ENCODE data around the gene ADAM19. TPM values are rescaled to one million over a fixed set of nuclear protein-coding genes. Genes with fewer than 3 reads are reported as not detected.

Gene ADAM19
- total RNA-seq, 4 donors from 2014 or later: 2.4 to 25.6 (median 15.3) TPM

DNA sequence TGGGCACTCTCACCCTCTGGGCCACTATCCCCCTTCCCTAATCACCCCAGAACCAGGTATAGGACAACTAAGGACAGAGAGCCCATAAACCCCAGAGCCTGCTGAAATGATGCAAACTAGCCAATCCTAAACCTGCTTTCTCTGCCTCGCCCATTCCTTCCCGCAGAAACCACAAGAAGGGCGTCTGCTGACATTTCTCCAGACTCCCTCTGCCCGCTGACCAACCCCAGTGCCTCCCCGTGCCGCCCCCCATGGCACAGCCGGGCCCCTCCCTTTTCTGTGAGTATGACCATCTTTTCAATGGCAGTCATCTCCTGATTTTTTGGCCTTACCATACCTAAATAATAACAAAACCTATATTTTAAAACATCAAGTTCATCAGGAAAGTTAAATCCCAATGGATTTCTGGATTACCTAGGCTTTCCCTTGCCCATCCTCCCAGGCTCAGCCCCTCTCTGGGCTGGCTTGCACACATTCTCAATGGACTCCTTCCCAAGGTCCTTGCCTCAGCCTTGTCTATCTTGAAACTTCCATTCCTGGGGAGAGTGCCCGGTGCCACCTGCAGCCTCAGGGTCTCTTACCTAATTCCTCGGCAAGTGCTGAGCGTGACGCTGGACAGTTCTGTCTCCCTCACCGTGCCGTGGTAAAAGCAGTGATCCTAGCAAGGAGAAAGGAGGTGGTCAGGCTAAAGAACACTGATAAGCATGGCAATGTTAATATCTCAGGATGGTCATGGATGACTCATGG lies 45.2 kb downstream of the ADAM19 start:
- Histone ChIP-seq H3K27ac (peak overlapping the region in 1 of 2 donors; percentile 17), H3K9me3 (no peaks in the 10 kb centered on the region), H3K4me1 (no peaks in the 10 kb centered on the region), H3K4me3 (no peak overlapping the region), H3K36me3 (no peaks in the 10 kb centered on the region), H3K27me3 (no peaks in the 10 kb centered on the region)
- intact Hi-C loops (cut with DNase I; ENCODE audit: low total_unique reads): no loop called here
- no peak for TF ChIP-seq POLR2A (IDR thresholded peaks at IDR 0.05)
- TF ChIP-seq, protein P1, sequence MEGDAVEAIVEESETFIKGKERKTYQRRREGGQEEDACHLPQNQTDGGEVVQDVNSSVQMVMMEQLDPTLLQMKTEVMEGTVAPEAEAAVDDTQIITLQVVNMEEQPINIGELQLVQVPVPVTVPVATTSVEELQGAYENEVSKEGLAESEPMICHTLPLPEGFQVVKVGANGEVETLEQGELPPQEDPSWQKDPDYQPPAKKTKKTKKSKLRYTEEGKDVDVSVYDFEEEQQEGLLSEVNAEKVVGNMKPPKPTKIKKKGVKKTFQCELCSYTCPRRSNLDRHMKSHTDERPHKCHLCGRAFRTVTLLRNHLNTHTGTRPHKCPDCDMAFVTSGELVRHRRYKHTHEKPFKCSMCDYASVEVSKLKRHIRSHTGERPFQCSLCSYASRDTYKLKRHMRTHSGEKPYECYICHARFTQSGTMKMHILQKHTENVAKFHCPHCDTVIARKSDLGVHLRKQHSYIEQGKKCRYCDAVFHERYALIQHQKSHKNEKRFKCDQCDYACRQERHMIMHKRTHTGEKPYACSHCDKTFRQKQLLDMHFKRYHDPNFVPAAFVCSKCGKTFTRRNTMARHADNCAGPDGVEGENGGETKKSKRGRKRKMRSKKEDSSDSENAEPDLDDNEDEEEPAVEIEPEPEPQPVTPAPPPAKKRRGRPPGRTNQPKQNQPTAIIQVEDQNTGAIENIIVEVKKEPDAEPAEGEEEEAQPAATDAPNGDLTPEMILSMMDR (IDR thresholded peaks at IDR 0.05): no peak
- DNase-seq: no peak

DNA sequence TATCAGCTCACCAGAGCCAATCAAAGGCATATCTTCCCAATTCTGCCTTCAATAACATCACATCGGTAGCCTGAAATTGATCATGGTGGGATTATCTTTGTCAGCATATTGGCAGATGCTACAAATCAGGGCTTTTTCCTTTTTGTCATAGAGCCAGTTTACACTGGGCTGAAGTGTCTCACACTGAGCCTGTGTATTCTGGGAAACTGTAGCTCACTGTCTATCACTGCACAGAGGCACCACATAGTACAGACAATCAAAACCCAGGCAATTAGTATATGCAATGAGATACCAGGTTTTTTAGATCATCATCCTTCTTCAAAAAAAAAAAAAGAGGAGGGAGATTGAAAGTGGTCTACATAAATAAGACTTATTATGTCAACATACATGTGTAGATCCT lies 46.6 kb downstream of the ADAM19 start:
- no peak for DNase-seq
- H3K27ac ChIP-seq: peak overlapping the region in 1 of 2 donors; percentile 75
- H3K36me3 ChIP-seq: no peaks in the 10 kb centered on the region
- H3K9me3 ChIP-seq: no peaks in the 10 kb centered on the region
- no peak overlapping the region for H3K4me3 ChIP-seq
- no peaks in the 10 kb centered on the region for H3K27me3 ChIP-seq
- TF ChIP-seq POLR2A (IDR thresholded peaks at IDR 0.05): no peak
- TF ChIP-seq, protein P1 (IDR thresholded peaks at IDR 0.05): no peak
- H3K4me1 ChIP-seq: no peaks in the 10 kb centered on the region
- intact Hi-C loops (cut with DNase I; ENCODE audit: low total_unique reads): no loop called here

DNA sequence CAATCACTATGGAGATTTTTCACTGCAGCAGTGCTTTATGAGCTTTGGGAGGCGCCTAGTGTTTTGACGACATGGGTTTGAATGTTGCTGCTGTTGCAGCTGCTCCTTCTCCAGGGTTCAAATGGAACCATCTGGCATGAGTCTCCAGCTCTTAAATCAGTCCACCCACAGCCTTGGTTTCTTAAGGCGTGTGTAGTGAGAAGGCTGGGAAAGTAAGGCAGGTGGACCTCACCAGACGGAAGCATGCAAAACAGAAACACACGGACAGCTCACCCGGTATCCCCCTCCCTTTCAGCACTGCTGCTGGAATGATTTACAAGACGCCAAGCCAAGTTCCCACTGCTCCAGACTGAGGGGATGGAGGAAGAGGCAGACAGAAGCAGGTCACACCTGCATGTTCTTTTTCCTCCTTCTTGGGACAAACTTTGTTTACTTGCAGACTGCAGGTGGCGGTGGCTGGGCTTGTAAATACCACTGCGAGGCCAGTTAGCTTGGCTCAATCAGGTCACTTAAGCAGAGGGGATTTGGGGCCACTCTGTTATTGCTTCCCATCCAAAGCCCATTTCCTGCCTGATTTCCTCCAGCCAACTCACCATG lies 47.4 kb downstream of the ADAM19 start:
- no peaks in the 10 kb centered on the region for H3K4me1 ChIP-seq
- H3K36me3 ChIP-seq: no peaks in the 10 kb centered on the region
- DNase-seq: peak; percentile 55 to 66
- TF ChIP-seq, protein P1 (IDR thresholded peaks at IDR 0.05): no peak
- TF ChIP-seq POLR2A (IDR thresholded peaks at IDR 0.05): no peak
- peak overlapping the region; percentile 61 to 75 for H3K27ac ChIP-seq
- H3K4me3 ChIP-seq: no peak overlapping the region
- intact Hi-C loops (cut with DNase I; ENCODE audit: low total_unique reads): no loop called here
- H3K9me3 ChIP-seq: no peaks in the 10 kb centered on the region
- no peaks in the 10 kb centered on the region for H3K27me3 ChIP-seq

DNA sequence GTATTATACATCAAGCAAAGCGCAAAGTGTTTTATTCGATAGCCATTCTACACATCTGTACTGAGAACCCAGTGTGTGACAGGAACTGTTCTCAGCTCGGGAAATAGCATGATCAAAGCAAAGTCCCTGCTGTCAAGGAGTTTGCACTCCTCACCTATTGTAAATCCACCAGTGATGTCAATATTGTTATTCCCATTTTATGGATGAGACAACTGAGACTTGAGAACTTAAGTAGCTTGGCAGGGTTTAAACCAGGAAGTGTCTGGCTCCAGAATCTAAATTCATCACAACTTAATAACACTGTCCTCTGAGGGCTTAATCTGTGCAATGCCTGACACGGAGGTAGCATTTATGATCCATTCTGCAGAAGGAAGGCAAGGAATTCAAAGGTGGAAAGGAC lies 50.7 kb downstream of the ADAM19 start:
- Histone ChIP-seq H3K4me3 (no peak overlapping the region), H3K27me3 (no peaks in the 10 kb centered on the region), H3K4me1 (no peaks in the 10 kb centered on the region), H3K9me3 (no peaks in the 10 kb centered on the region), H3K36me3 (no peaks in the 10 kb centered on the region), H3K27ac (no peak overlapping the region)
- TF ChIP-seq, protein P1 (IDR thresholded peaks at IDR 0.05): no peak
- no peak for TF ChIP-seq POLR2A (IDR thresholded peaks at IDR 0.05)
- intact Hi-C loops (cut with DNase I; ENCODE audit: low total_unique reads): no loop called here
- DNase-seq: no peak

DNA sequence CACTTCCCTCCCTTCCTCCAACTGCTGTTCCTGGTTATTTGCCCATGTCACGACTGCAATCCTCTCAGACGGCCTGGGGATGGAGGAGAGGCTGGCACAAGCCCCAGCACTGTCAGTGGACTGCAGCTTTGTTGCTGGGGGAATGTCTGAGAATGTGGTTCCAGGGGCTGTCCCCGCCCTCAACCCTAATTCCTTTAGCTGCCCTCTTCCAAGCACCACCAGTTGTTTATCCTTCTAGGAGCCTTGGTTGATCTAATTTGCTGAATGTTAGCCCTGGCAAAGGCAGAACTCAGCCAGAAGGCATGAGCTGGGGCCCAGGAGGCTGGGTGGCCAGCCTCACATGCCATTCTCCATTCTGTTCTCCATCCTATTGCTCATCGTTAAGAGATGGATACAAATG lies 51.6 kb downstream of the ADAM19 start:
- intact Hi-C loops (cut with DNase I; ENCODE audit: low total_unique reads): no loop called here
- H3K4me3 ChIP-seq: no peak overlapping the region
- no peaks in the 10 kb centered on the region for H3K36me3 ChIP-seq
- H3K9me3 ChIP-seq: no peaks in the 10 kb centered on the region
- no peak for DNase-seq
- no peaks in the 10 kb centered on the region for H3K27me3 ChIP-seq
- H3K27ac ChIP-seq: no peak overlapping the region
- TF ChIP-seq, protein P1 (IDR thresholded peaks at IDR 0.05): no peak
- TF ChIP-seq POLR2A (IDR thresholded peaks at IDR 0.05): no peak
- H3K4me1 ChIP-seq: no peaks in the 10 kb centered on the region

Data from uterus (tissue), 4 donors.